ENCODE results near the gene ICA1. TPM values are rescaled to one million over a fixed set of nuclear protein-coding genes. Genes with fewer than 3 reads are reported as not detected.
"Not testable (repeated sequence)": the region's sequence is repeated elsewhere in the genome, so short reads cannot be mapped to it uniquely, and the experiment has no call there.

The ICA1 gene
- total RNA-seq, 1 donor = 2.2 TPM

DNA sequence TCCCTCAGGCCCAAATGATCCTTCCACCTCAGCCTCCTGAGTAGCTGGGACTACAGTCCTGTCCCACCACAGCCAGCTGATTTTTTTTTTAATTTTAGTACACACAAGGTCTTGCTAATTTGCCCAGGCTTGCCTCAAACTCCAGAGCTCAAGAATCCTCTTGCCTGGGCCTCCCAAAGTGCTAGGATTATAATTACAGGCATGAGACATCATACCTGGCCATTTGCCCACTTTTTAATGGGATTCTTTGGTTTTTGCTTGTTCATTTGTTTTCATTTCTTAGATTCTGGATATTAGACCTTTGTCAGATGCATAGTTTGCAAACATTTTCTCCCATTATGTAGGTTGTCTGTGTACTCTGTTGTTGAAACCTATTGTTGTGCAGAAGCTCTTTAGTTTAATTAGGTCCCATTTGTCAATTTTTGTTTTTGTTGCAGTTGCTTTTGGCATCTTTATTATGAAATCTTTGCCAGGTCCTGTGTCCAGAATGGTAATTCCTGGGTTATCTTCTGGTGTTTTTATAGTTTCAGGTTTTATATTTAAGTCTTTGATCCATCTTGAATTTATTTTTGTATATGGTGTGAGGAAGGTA is 198.2 kb downstream of the ICA1 start:
- Histone ChIP-seq H3K27ac (ENCODE audit: low read depth, low read length) (no peak overlapping the region), H3K9me3 (ENCODE audit: low read depth, low read length) (no peaks in the 10 kb centered on the region), H3K36me3 (ENCODE audit: insufficient read depth, low read length) (no peaks in the 10 kb centered on the region), H3K27me3 (ENCODE audit: insufficient read depth, low read length) (no peaks in the 10 kb centered on the region), H3K4me2 (ENCODE audit: insufficient read depth, low read length) (no peak overlapping the region), H3K79me2 (ENCODE audit: insufficient read depth, low read length) (peaks cover 17% of the 10 kb centered on the region), H2AFZ (ENCODE audit: low read length) (no peak overlapping the region), H4K20me1 (ENCODE audit: insufficient read depth, low read length) (no peaks in the 10 kb centered on the region), H3K4me1 (ENCODE audit: insufficient read depth, low read length) (peaks cover 27% of the 10 kb centered on the region), H3K4me3 (ENCODE audit: insufficient read depth, low read length) (no peak overlapping the region)
- TF ChIP-seq, protein P1, sequence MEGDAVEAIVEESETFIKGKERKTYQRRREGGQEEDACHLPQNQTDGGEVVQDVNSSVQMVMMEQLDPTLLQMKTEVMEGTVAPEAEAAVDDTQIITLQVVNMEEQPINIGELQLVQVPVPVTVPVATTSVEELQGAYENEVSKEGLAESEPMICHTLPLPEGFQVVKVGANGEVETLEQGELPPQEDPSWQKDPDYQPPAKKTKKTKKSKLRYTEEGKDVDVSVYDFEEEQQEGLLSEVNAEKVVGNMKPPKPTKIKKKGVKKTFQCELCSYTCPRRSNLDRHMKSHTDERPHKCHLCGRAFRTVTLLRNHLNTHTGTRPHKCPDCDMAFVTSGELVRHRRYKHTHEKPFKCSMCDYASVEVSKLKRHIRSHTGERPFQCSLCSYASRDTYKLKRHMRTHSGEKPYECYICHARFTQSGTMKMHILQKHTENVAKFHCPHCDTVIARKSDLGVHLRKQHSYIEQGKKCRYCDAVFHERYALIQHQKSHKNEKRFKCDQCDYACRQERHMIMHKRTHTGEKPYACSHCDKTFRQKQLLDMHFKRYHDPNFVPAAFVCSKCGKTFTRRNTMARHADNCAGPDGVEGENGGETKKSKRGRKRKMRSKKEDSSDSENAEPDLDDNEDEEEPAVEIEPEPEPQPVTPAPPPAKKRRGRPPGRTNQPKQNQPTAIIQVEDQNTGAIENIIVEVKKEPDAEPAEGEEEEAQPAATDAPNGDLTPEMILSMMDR (IDR thresholded peaks at IDR 0.05; ENCODE audit: extremely low read depth, low read depth, low read length) = no peak
- no peak for DNase-seq (ENCODE audit: insufficient read length, low spot score, missing footprints)

DNA sequence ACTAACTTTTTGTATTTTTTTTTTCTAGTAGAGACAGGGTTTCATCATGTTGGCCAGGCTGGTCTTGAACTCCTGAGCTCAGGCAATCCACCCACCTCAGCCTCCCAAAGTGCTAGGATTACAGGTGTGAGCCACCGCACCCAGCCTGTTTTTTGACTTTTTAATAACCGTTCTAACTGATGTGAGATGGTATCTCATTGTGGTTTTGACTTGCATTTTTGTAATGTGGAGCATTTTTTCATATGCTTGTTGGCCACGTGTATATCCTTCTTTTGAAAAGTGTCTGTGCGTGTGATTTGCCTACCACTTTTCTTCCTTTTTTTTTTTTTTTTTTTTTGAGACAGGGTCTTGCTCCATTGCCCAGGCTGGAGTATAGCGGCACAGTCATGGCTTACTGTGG is 198.7 kb downstream of the ICA1 start:
- Histone ChIP-seq H3K4me1 (ENCODE audit: insufficient read depth, low read length) (peaks cover 27% of the 10 kb centered on the region), H3K79me2 (ENCODE audit: insufficient read depth, low read length) (peaks cover 16% of the 10 kb centered on the region)
- H4K20me1 ChIP-seq (ENCODE audit: insufficient read depth, low read length); DNase-seq (ENCODE audit: insufficient read length, low spot score, missing footprints); H3K27ac ChIP-seq (ENCODE audit: low read depth, low read length); H2AFZ ChIP-seq (ENCODE audit: low read length); H3K4me3 ChIP-seq (ENCODE audit: insufficient read depth, low read length); H3K36me3 ChIP-seq (ENCODE audit: insufficient read depth, low read length); H3K4me2 ChIP-seq (ENCODE audit: insufficient read depth, low read length); H3K9me3 ChIP-seq (ENCODE audit: low read depth, low read length); H3K27me3 ChIP-seq (ENCODE audit: insufficient read depth, low read length): not testable (repeated sequence)

Small RNAs within 50 kb of the gene (small RNA-seq; reads per million reads assigned to genes)
- gene AC007009.1 = not detected

Other genes starting within 250 kb of the ICA1 start
- not detected in 2 replicates for gene NXPH1, start 171.4 kb upstream of the ICA1 start, total RNA-seq